GM10847 (cell line): ENCODE measurements around the gene CTNNA3.

Experiments used
- POLR2A ChIP-seq: IDR thresholded peaks from 2 replicates; pipeline ENCODE4 v1.6.1; 2011; ENCODE audit not compliant: insufficient read length; ENCODE audit errors: extremely low read depth

CTNNA3 gene

GRCh38 chr10:66627156-66627555 is 1068.8 kb downstream of the CTNNA3 start:
- no peak for TF ChIP-seq POLR2A

- no peak for TF ChIP-seq POLR2A
Observed at GRCh38 chr10:66625709-66626590, 1070.0 kb downstream of the CTNNA3 start.

GRCh38 chr10:66622050-66622449 is 1073.9 kb downstream of the CTNNA3 start:
- no peak for TF ChIP-seq POLR2A

GRCh38 chr10:66604195-66604594 is 1091.8 kb downstream of the CTNNA3 start:
- TF ChIP-seq POLR2A, result no peak

- no peak for TF ChIP-seq POLR2A
Observed at GRCh38 chr10:66591865-66592264, 1104.1 kb downstream of the CTNNA3 start.

GRCh38 chr10:66587680-66588050 is 1108.3 kb downstream of the CTNNA3 start:
- no peak for TF ChIP-seq POLR2A

- no peak for TF ChIP-seq POLR2A
Observed at GRCh38 chr10:66586897-66587679, 1108.9 kb downstream of the CTNNA3 start.

- no peak for TF ChIP-seq POLR2A
Observed at GRCh38 chr10:66586073-66586472, 1109.9 kb downstream of the CTNNA3 start.

- no peak for TF ChIP-seq POLR2A
Observed at GRCh38 chr10:66575251-66575855, 1120.6 kb downstream of the CTNNA3 start.

GRCh38 chr10:66572700-66573099 is 1123.3 kb downstream of the CTNNA3 start:
- TF ChIP-seq POLR2A, result no peak

GRCh38 chr10:66565999-66566398 is 1130.0 kb downstream of the CTNNA3 start:
- no peak for TF ChIP-seq POLR2A

- no peak for TF ChIP-seq POLR2A
Observed at GRCh38 chr10:66564287-66564686, 1131.7 kb downstream of the CTNNA3 start.

- no peak for TF ChIP-seq POLR2A
Observed at GRCh38 chr10:66555061-66555460, 1140.9 kb downstream of the CTNNA3 start.

- TF ChIP-seq POLR2A, result no peak
Observed at GRCh38 chr10:66552331-66552730, 1143.7 kb downstream of the CTNNA3 start.

GRCh38 chr10:66550351-66550750 is 1145.6 kb downstream of the CTNNA3 start:
- no peak for TF ChIP-seq POLR2A

- no peak for TF ChIP-seq POLR2A
Observed at GRCh38 chr10:66538908-66539307, 1157.1 kb downstream of the CTNNA3 start.
